ENCODE results near the gene CCL25. TPM values are rescaled to one million over a fixed set of nuclear protein-coding genes. Genes with fewer than 3 reads are reported as not detected.

Gene CCL25
- total RNA-seq, 1 experiment from 2014 or later = not detected

GRCh38 chr19:8111376-8111775, 58.8 kb downstream of the CCL25 start:
- no peak overlapping the region for H3K27ac ChIP-seq (ENCODE audit: low read length)
- no peak overlapping the region for H3K9ac ChIP-seq (ENCODE audit: low read length)
- ChIA-PET POLR2A (ENCODE audit: unreplicated experiment) (no interaction called here), CTCF (no interaction called here)
- DNase-seq (no peak), ATAC-seq (no peak)
- no peaks in the 10 kb centered on the region for H3K9me3 ChIP-seq (ENCODE audit: low read length)
- no TSS peak for BruUV-seq (replicated peaks)
- no peaks in the 10 kb centered on the region for H3K79me2 ChIP-seq (ENCODE audit: low read length)
- no peak for TF ChIP-seq EZH2 (IDR thresholded peaks at IDR 0.05; ENCODE audit: low read length, unreplicated experiment)
- no peak for TF ChIP-seq CTCF (conservative IDR thresholded peaks at IDR 0.05; ENCODE audit: low read depth, low read length)
- no peak for TF ChIP-seq EZH2phosphoT487 (IDR thresholded peaks at IDR 0.05; ENCODE audit: borderline replicate concordance, low read length)
- H3K4me1 ChIP-seq (ENCODE audit: insufficient read depth, low read length) = no peaks in the 10 kb centered on the region
- H3K36me3 ChIP-seq (ENCODE audit: low read depth, low read length) = no peaks in the 10 kb centered on the region
- no peaks in the 10 kb centered on the region for H3K9me2 ChIP-seq (replicated peaks; ENCODE audit: low read length)
- no peaks in the 10 kb centered on the region for H3K27me3 ChIP-seq (ENCODE audit: low read length)
- H2AFZ ChIP-seq (ENCODE audit: low read length) = no peak overlapping the region
- intact Hi-C loops (cut with micrococcal nuclease) = no loop called here
- H3F3A ChIP-seq (ENCODE audit: low read length, unreplicated experiment) = no peaks in the 10 kb centered on the region
- H4K20me1 ChIP-seq (ENCODE audit: low read length) = no peaks in the 10 kb centered on the region
- H3K4me3 ChIP-seq (ENCODE audit: low read length) = no peak overlapping the region
- no peak overlapping the region for H3K4me2 ChIP-seq (ENCODE audit: low read length)

Other genes with a start within 250 kb of the CCL25 start
- 29.5 and 42.4 TPM in 2 replicates for gene EVI5L, start 222.5 kb upstream of the CCL25 start, total RNA-seq (2014; rRNA removed)
- 2.4 and 2.5 TPM in 2 replicates for gene PRR36, start 178.4 kb upstream of the CCL25 start, total RNA-seq (2014; rRNA removed)
- gene LRRC8E, start 164.2 kb upstream of the CCL25 start, total RNA-seq (2014; rRNA removed) = 30.8 and 35.3 TPM in 2 replicates
- gene MAP2K7, start 148.9 kb upstream of the CCL25 start, total RNA-seq (2014; rRNA removed) = 39.3 and 40.5 TPM in 2 replicates
- 10.5 and 15.5 TPM in 2 replicates for gene TGFBR3L, start 137.9 kb upstream of the CCL25 start, total RNA-seq (2014; rRNA removed)
- 40.1 and 61.7 TPM in 2 replicates for gene SNAPC2, start 132.4 kb upstream of the CCL25 start, total RNA-seq (2014; rRNA removed)
- 11.4 and 40.3 TPM in 2 replicates for gene CTXN1, start 126.6 kb upstream of the CCL25 start, total RNA-seq (2014; rRNA removed)
- gene TIMM44, start 109.1 kb upstream of the CCL25 start, total RNA-seq (2014; rRNA removed) = 191 and 262 TPM in 2 replicates
- gene ELAVL1, start 47.1 kb upstream of the CCL25 start, total RNA-seq (2014; rRNA removed) = 87.2 and 111 TPM in 2 replicates
- gene FBN3, start 96.8 kb downstream of the CCL25 start, total RNA-seq (2014; rRNA removed) = under 0.01 TPM in 2 replicates
- gene CERS4, start 156.6 kb downstream of the CCL25 start, total RNA-seq (2014; rRNA removed) = 39.3 and 43.9 TPM in 2 replicates